Nephron progenitor cell (in vitro differentiated cells): ENCODE results near the gene MACF1.
A peak's percentile ranks its signal among the peaks of the same experiment; 100 is the strongest.

ENCODE experiments used
- DNase-seq: peaks from one replicate; pipeline ENCODE4 v3.0.0; 2021
- H3K27ac Mint-ChIP-seq: 2 replicates; pipeline ENCODE4 v1.8.0; 2021; ENCODE audit warnings: mild to moderate bottlenecking, moderate library complexity, mixed read lengths
- H3K27me3 Mint-ChIP-seq: 2 replicates; pipeline ENCODE4 v1.8.0; 2021; ENCODE audit warnings: mild to moderate bottlenecking, low read depth, mixed read lengths; ENCODE audit not compliant: poor library complexity
- H3K36me3 Mint-ChIP-seq: 2 replicates; pipeline ENCODE4 v1.8.0; 2021; ENCODE audit warnings: low read depth, mixed read lengths
- H3K4me1 Mint-ChIP-seq: 2 replicates; pipeline ENCODE4 v1.8.0; 2021; ENCODE audit warnings: mixed read lengths
- H3K4me3 Mint-ChIP-seq: 2 replicates; pipeline ENCODE4 v1.8.0; 2021; ENCODE audit warnings: mild to moderate bottlenecking, moderate library complexity, mixed read lengths
- H3K9me3 Mint-ChIP-seq: 2 replicates; pipeline ENCODE4 v1.8.0; 2021; ENCODE audit warnings: mild to moderate bottlenecking, moderate library complexity, mixed read lengths
- TF ChIP-seq, protein P1 (sequence below): fragments of 200-600 bp; sonication (generic); IDR thresholded peaks from 2 replicates; pipeline ENCODE4 v1.5.0; 2021; ENCODE audit warnings: antibody characterized with exemption

Gene MACF1

DNA sequence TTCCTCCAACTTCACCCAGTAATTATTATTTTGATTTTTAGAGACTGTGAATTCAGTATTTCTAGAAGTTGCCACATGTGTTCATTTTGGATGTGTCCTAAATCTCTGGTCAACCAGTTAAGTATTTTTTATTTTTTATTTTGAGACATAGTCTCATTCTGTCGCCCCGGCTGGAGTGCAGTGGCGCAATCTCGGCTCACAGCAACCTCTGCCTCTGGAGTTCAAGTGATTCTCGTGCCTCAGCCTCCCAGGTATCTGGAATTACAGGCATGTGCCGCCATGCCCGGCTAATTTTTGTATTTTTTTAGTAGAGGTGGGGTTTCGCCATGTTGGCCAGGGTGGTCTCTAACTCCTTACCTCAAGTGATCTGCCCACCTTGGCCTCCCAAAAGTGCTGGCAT is 8.0 kb downstream of the MACF1 start:
- TF ChIP-seq, protein P1, sequence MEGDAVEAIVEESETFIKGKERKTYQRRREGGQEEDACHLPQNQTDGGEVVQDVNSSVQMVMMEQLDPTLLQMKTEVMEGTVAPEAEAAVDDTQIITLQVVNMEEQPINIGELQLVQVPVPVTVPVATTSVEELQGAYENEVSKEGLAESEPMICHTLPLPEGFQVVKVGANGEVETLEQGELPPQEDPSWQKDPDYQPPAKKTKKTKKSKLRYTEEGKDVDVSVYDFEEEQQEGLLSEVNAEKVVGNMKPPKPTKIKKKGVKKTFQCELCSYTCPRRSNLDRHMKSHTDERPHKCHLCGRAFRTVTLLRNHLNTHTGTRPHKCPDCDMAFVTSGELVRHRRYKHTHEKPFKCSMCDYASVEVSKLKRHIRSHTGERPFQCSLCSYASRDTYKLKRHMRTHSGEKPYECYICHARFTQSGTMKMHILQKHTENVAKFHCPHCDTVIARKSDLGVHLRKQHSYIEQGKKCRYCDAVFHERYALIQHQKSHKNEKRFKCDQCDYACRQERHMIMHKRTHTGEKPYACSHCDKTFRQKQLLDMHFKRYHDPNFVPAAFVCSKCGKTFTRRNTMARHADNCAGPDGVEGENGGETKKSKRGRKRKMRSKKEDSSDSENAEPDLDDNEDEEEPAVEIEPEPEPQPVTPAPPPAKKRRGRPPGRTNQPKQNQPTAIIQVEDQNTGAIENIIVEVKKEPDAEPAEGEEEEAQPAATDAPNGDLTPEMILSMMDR: no peak
- Mint-ChIP-seq H3K4me3 (no peak overlapping the region), H3K9me3 (no peaks in the 10 kb centered on the region), H3K27me3 (no peaks in the 10 kb centered on the region), H3K36me3 (peaks cover 9% of the 10 kb centered on the region), H3K4me1 (peaks cover 47% of the 10 kb centered on the region), H3K27ac (peak overlapping the region; percentile 78)
- DNase-seq: no peak

DNA sequence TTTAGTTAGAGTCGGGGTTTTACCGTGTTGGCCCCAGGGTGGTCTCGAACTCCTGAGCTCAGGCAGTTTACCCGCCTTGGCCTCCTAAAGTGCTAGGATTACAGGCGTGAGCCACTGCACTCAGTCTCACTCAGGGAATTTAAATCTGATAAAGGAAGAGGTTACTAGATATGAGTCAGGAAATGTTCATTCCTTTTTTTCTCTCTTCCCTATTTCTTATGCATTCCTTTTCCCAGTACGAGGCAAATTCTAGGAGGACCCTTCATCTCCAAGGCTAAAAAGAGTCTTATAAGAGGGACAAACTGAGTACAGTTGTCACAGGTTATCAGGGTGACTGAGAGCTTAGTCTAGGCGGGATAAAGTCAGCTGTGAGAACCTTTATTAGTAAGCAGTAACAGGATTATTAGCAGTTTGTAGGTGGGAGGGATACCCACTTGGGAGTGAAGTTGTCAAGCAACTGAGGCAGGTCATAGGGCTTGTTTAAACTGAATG is 9.1 kb downstream of the MACF1 start:
- Mint-ChIP-seq H3K27me3 (no peaks in the 10 kb centered on the region), H3K36me3 (peaks cover 8% of the 10 kb centered on the region), H3K27ac (peak overlapping the region; percentile 72), H3K4me3 (no peak overlapping the region), H3K4me1 (peaks cover 42% of the 10 kb centered on the region), H3K9me3 (no peaks in the 10 kb centered on the region)
- no peak for DNase-seq
- TF ChIP-seq, protein P1: no peak

DNA sequence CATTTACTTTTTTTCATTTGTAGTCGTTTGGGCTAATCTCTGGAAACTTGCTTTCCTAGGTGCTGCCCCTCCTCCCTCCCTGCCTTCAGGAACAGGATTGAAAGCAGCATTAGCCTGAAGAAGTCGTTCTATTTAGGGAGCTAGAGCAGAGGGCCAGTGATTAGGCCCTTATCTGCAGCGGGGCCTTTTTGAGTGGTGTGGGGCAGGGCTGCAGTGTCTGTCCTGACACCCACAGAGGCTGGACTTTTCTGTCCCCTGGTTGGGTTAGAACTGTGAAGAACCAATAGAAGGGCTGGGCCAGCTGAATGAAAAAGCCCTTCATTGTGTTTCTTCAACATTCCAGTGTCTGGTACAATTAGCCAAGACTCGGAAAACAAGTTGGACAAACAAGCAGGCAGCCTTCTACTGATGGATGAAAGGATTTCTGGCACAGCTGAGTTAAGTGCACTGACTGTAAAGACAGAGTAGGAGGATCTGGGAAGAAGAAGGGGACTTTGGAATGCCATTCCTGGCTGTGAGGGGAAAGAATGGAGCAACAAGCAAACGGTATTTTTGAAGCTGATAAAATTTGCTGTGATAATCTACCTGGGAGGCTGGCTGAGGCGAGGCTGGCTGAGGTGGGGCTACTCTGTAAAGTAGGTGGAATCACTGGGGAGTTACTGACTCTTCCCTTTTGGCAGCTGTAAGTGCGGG is 9.7 kb downstream of the MACF1 start:
- DNase-seq: no peak
- Mint-ChIP-seq H3K4me1 (peaks cover 42% of the 10 kb centered on the region), H3K27ac (peak overlapping the region; percentile 72), H3K4me3 (no peak overlapping the region), H3K36me3 (peaks cover 9% of the 10 kb centered on the region), H3K27me3 (no peaks in the 10 kb centered on the region), H3K9me3 (no peaks in the 10 kb centered on the region)
- TF ChIP-seq, protein P1: no peak

DNA sequence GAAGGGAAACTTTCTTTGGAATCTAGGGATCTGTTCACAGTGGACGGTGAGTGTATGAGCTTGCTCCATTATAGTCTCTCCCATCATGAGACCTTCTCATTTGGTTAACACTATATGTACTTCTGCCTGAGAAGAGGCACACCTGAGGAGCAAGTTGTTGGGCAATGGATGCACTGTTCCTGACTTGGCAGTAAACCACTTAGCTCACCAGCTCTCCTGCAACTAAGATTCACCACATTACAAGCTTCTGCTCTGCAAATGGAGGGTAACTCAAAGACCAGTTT is 10.2 kb downstream of the MACF1 start:
- DNase-seq: no peak
- TF ChIP-seq, protein P1: no peak
- no peaks in the 10 kb centered on the region for H3K27me3 Mint-ChIP-seq
- peak overlapping the region; percentile 72 for H3K27ac Mint-ChIP-seq
- H3K36me3 Mint-ChIP-seq: peaks cover 5% of the 10 kb centered on the region
- H3K4me1 Mint-ChIP-seq: peaks cover 42% of the 10 kb centered on the region
- no peak overlapping the region for H3K4me3 Mint-ChIP-seq
- no peaks in the 10 kb centered on the region for H3K9me3 Mint-ChIP-seq

DNA sequence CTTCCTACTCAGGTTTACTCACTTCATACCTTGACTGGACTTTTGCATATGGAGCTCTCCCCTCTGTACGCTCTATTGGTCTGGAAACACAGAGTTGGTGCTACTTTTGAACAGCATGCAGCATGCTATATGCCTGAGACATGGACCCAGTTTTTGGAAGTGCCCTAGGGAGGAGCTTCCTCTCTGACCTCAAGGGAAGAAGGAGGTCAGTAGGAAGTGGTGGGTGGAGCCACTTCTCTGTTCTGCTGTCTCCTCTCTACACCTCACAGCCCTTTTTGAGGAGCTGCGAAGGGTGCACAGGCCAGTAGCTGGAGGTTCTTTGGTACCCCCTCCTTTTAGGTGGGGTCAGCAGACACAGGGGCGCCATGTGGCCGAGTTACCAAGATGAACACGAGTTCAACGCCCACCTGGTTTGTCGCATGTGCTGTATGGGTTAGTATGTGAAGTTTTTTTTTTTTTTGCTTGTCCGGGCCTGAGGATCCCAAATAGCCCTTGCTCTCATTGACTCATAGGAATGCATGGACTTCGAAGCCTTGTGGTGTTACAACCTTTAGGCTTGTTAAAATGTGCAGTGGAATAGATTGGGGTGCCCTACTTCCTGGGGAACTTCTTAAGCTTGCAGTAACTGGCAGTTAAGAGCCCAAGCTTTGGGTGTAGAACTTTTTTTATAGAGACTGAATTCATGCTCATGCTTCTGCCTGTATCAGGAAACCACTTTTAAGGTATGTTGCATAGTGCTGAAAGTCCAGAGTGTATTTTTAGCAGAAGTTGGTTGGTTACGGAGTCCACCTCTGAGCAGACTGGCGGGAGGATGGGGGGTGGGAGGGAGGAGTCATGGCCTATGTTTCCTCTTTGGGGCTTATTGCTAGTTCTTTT is 10.7 kb downstream of the MACF1 start:
- H3K4me1 Mint-ChIP-seq: peaks cover 42% of the 10 kb centered on the region
- H3K36me3 Mint-ChIP-seq: peaks cover 5% of the 10 kb centered on the region
- H3K9me3 Mint-ChIP-seq: no peaks in the 10 kb centered on the region

More for the DNA sequence above, 10.7 kb downstream of the MACF1 start:
- H3K27me3 Mint-ChIP-seq: no peaks in the 10 kb centered on the region
- peak overlapping the region; percentile 72 for H3K27ac Mint-ChIP-seq
- no peak overlapping the region for H3K4me3 Mint-ChIP-seq
- DNase-seq: no peak
- TF ChIP-seq, protein P1: no peak
